H9 (cell line): ENCODE data around the gene SLX4IP. TPM values are rescaled to one million over a fixed set of nuclear protein-coding genes. Genes with fewer than 3 reads are reported as not detected.

Experiments used
- DNase-seq: peaks from one replicate; pipeline ENCODE4 v3.0.0-alpha.2; 2017
- H2AFZ ChIP-seq: one replicate; pipeline ENCODE4 v1.6.1; 2013; ENCODE audit warnings: mild to moderate bottlenecking, low read length, control low read depth, moderate library complexity
- H2AK5ac ChIP-seq: 2 replicates; pipeline ENCODE4 v1.6.1; 2013; ENCODE audit warnings: low read length, control low read depth, mixed read lengths; ENCODE audit not compliant: insufficient read length
- H2BK120ac ChIP-seq: one replicate; pipeline ENCODE4 v1.6.1; 2013; ENCODE audit warnings: low read depth, mild to moderate bottlenecking, low read length, control low read depth, inconsistent platforms; ENCODE audit not compliant: poor library complexity, severe bottlenecking
- H2BK12ac ChIP-seq: 2 replicates; pipeline ENCODE4 v1.6.1; 2013; ENCODE audit warnings: low read length, control low read depth, mixed read lengths, low read depth; ENCODE audit not compliant: insufficient read length
- H2BK15ac ChIP-seq: 2 replicates; pipeline ENCODE4 v1.6.1; 2013; ENCODE audit warnings: low read depth, low read length, control low read depth
- H2BK20ac ChIP-seq: one replicate; pipeline ENCODE4 v1.6.1; 2013; ENCODE audit warnings: low read depth, mild to moderate bottlenecking, low read length, control low read depth, inconsistent platforms; ENCODE audit not compliant: poor library complexity, severe bottlenecking
- H2BK5ac ChIP-seq: 2 replicates; pipeline ENCODE4 v1.6.1; 2013; ENCODE audit warnings: low read length, control low read depth, mixed read lengths; ENCODE audit not compliant: insufficient read length
- H3K14ac ChIP-seq: 2 replicates; pipeline ENCODE4 v1.6.1; 2013; ENCODE audit warnings: low read length, control low read depth; ENCODE audit not compliant: insufficient read depth
- H3K18ac ChIP-seq: 2 replicates; pipeline ENCODE4 v1.6.1; 2013; ENCODE audit warnings: low read depth, mild to moderate bottlenecking, mixed read lengths, low read length, control low read depth; ENCODE audit not compliant: insufficient read length
- H3K23ac ChIP-seq: 2 replicates; pipeline ENCODE4 v1.6.1; 2013; ENCODE audit warnings: low read length, control low read depth, mixed read lengths, low read depth; ENCODE audit not compliant: insufficient read length
- H3K23me2 ChIP-seq: 2 replicates; pipeline ENCODE4 v1.6.1; 2013; ENCODE audit warnings: low read depth, mild to moderate bottlenecking, mixed read lengths, low read length, control low read depth; ENCODE audit not compliant: insufficient read length, poor library complexity, severe bottlenecking
- H3K27ac ChIP-seq: 2 replicates; pipeline ENCODE4 v1.5.1; 2013; ENCODE audit warnings: low read length, control low read depth, mixed read lengths, low read depth; ENCODE audit not compliant: insufficient read length
- H3K27me3 ChIP-seq: 2 replicates; pipeline ENCODE4 v1.6.1; 2013; ENCODE audit warnings: low read length, control low read depth, inconsistent platforms; ENCODE audit not compliant: insufficient read depth
- H3K4ac ChIP-seq: 2 replicates; pipeline ENCODE4 v1.6.1; 2013; ENCODE audit warnings: low read depth, mild to moderate bottlenecking, control low read depth, inconsistent platforms, low read length, moderate library complexity
- H3K4me1 ChIP-seq: 2 replicates; pipeline ENCODE4 v1.6.1; 2013; ENCODE audit warnings: low read length, control low read depth, inconsistent platforms; ENCODE audit not compliant: insufficient read depth
- H3K4me2 ChIP-seq: 2 replicates; pipeline ENCODE4 v1.6.1; 2013; ENCODE audit warnings: low read length, control low read depth, mixed read lengths; ENCODE audit not compliant: insufficient read length, insufficient read depth
- H3K56ac ChIP-seq: 2 replicates; pipeline ENCODE4 v1.6.1; 2013; ENCODE audit warnings: low read depth, mild to moderate bottlenecking, mixed read lengths, low read length, control low read depth; ENCODE audit not compliant: insufficient read length
- H3K79me1 ChIP-seq: 2 replicates; pipeline ENCODE4 v1.6.1; 2013; ENCODE audit warnings: low read depth, mild to moderate bottlenecking, moderate library complexity, low read length, control low read depth, inconsistent platforms; ENCODE audit not compliant: insufficient read depth, poor library complexity, severe bottlenecking
- H3K79me2 ChIP-seq: 2 replicates; pipeline ENCODE4 v1.6.1; 2013; ENCODE audit warnings: low read length, control low read depth, inconsistent platforms; ENCODE audit not compliant: insufficient read depth
- H3K9ac ChIP-seq: 2 replicates; pipeline ENCODE4 v1.6.1; 2013; ENCODE audit warnings: low read length, control low read depth, mixed read lengths; ENCODE audit not compliant: insufficient read length; ENCODE audit errors: extremely low read depth
- H3K9me3 ChIP-seq: one replicate; pipeline ENCODE4 v1.6.1; 2013; ENCODE audit warnings: low read depth, low read length, inconsistent platforms; ENCODE audit not compliant: control insufficient read depth
- H3T11ph ChIP-seq: one replicate; pipeline ENCODE4 v1.6.1; 2013; ENCODE audit warnings: mild to moderate bottlenecking, low read length, control low read depth, inconsistent platforms
- H4K20me1 ChIP-seq: one replicate; pipeline ENCODE4 v1.6.1; 2013; ENCODE audit not compliant: control insufficient read depth, insufficient read length, insufficient read depth
- H4K5ac ChIP-seq: 2 replicates; pipeline ENCODE4 v1.6.1; 2013; ENCODE audit warnings: low read depth, mild to moderate bottlenecking, mixed read lengths, low read length, control low read depth; ENCODE audit not compliant: insufficient read length
- H4K8ac ChIP-seq: replicated peaks from 2 replicates; pipeline ENCODE4 v1.6.1; 2013; ENCODE audit warnings: low read length, control low read depth, mixed read lengths, low read depth; ENCODE audit not compliant: insufficient read length
- H4K91ac ChIP-seq: 2 replicates; pipeline ENCODE4 v1.6.1; 2013; ENCODE audit warnings: low read depth, mild to moderate bottlenecking, moderate library complexity, mixed read lengths, low read length, control low read depth; ENCODE audit not compliant: insufficient read length
- H3K27ac Mint-ChIP-seq, 3 experiments: 2 replicates in 2 of 3; 3 replicates in 1 of 3; pipeline ENCODE4 v1.8.0; 2020 to 2021; ENCODE audit warnings: mixed read lengths in 3 of 3, mild to moderate bottlenecking in 1 of 3, moderate library complexity in 1 of 3
- H3K27me3 Mint-ChIP-seq: 2 replicates; pipeline ENCODE4 v1.8.0; 2021; ENCODE audit warnings: low read depth, mild to moderate bottlenecking, moderate library complexity, mixed read lengths
- H3K36me3 Mint-ChIP-seq, 3 experiments: 2 replicates in 2 of 3; 3 replicates in 1 of 3; pipeline ENCODE4 v1.8.0; 2020 to 2021; ENCODE audit warnings: low read depth in 3 of 3, mixed read lengths in 3 of 3; ENCODE audit not compliant: insufficient read depth in 1 of 3
- H3K4me1 Mint-ChIP-seq, 2 experiments: 2 replicates each; pipeline ENCODE4 v1.8.0; 2020; ENCODE audit warnings: mixed read lengths in 2 of 2
- H3K4me3 Mint-ChIP-seq, 2 experiments: 2 replicates in 1 of 2; 3 replicates in 1 of 2; pipeline ENCODE4 v1.8.0; 2020 to 2021; ENCODE audit warnings: mild to moderate bottlenecking in 2 of 2, mixed read lengths in 2 of 2, moderate library complexity in 1 of 2
- H3K9me3 Mint-ChIP-seq, 2 experiments: 2 replicates in 1 of 2; 3 replicates in 1 of 2; pipeline ENCODE4 v1.8.0; 2020; ENCODE audit warnings: mild to moderate bottlenecking in 2 of 2, mixed read lengths in 2 of 2, moderate library complexity in 1 of 2
- WGBS: extraction: QIAGEN DNeasy Blood & Tissue Kit; methylation state at CpG from one replicate; pipeline ENCODE4 v1.1.7; 2013; ENCODE audit warnings: missing lambda C conversion rate, low lambda C conversion rate, mixed read lengths; ENCODE audit not compliant: insufficient read length; ENCODE audit errors: extremely low coverage; 5-methylcytosine and 5-hydroxymethylcytosine counted together
- total RNA-seq: library from RNA; stranded (reverse); gene quantifications from 2 replicates; pipeline ENCODE4 v1.2.1, GENCODE V29; 2021
- TF ChIP-seq, protein P1 (sequence below): fragments of 200-600 bp; sonication (generic); conservative IDR thresholded peaks from 3 replicates; pipeline ENCODE4 v1.8.0; 2021; ENCODE audit warnings: antibody characterized with exemption, mild to moderate bottlenecking

SLX4IP gene
- total RNA-seq, 1 experiment from 2014 or later = 7.9 TPM

DNA sequence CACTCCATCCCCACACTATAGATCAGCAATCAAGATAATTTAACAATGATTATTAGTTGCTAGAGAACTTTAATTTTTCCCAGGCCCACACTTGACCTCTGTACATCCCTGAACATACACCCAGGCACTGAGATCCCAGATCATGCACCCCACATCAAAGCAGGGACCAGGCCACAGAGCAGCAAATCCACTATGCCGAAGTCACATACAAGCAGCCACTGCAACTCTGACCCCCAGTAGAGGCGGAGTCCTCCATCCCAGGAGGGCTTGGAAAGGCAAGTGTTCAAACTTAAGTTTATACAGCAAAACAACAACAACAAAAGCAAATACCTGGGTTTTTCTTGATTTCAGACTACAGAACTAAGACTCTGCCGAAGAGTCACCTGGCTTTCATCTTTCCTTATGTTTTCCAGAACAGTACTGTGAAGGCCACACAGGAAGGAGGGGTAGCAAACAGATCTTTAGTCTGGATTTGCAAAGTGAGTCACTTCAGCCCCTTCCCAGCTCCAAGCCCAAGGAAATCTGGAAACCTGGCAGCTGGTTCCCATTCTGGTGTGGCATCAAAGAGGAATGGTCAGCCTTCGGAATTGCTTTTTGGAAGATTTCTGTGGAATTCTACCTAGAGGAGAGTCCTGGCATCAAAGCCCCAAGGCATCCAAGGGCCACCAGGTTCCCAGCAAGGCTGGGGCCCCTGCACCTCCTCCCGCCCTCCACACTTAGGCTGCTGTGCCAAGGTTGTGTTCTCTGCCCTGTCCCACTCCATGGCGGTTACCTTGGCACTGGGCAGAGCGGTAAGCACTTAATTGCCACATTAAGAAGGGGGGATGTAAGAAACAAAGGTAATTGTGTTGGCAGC is 231.3 kb downstream of the SLX4IP start:
- Histone ChIP-seq H3K23me2 (peaks cover 2% of the 10 kb centered on the region), H2BK12ac (no peak overlapping the region), H2AK5ac (no peak overlapping the region), H3K4me2 (no peak overlapping the region), H2BK15ac (no peak overlapping the region), H4K91ac (no peak overlapping the region), H2BK120ac (no peak overlapping the region), H4K8ac (no peak overlapping the region), H3K18ac (no peak overlapping the region), H4K5ac (no peak overlapping the region), H3K9ac (no peak overlapping the region), H2BK20ac (no peak overlapping the region), H3K4ac (no peak overlapping the region), H3K27ac (no peak overlapping the region), H3K79me1 (peaks cover 3% of the 10 kb centered on the region), H3K4me1 (peaks cover 32% of the 10 kb centered on the region), H3K9me3 (no peaks in the 10 kb centered on the region), H3K56ac (no peak overlapping the region), H2BK5ac (no peak overlapping the region), H3K23ac (no peak overlapping the region), H3K79me2 (peaks cover 12% of the 10 kb centered on the region; the same call in 1 of the 2 replicates), H3K14ac (0 out of 2 replicates have a peak overlapping the region, but pooled peaks have one; percentile 19), H3T11ph (no peak overlapping the region), H2AFZ (no peak overlapping the region), H4K20me1 (no peaks in the 10 kb centered on the region), H3K27me3 (no peaks in the 10 kb centered on the region)
- peak; percentile 25 for DNase-seq
- Mint-ChIP-seq H3K36me3 (peaks cover 30 to 69% (median 34%) of the 10 kb centered on the region in 3 experiments), H3K4me1 (peaks cover 87 to 91% of the 10 kb centered on the region in 2 experiments), H3K9me3 (no peaks in the 10 kb centered on the region; a peak in 1 of 5 replicates), H3K27me3 (no peaks in the 10 kb centered on the region; the same call in 1 of the 2 replicates), H3K27ac (peak overlapping the region; percentile 42 to 95 (median 94); a peak in 6 of 7 replicates), H3K4me3 (peak overlapping the region; percentile 2 to 40; a peak in 2 of 5 replicates)
- no CpG with 5 or more reads among the region's 7 CpGs for WGBS
- TF ChIP-seq, protein P1, sequence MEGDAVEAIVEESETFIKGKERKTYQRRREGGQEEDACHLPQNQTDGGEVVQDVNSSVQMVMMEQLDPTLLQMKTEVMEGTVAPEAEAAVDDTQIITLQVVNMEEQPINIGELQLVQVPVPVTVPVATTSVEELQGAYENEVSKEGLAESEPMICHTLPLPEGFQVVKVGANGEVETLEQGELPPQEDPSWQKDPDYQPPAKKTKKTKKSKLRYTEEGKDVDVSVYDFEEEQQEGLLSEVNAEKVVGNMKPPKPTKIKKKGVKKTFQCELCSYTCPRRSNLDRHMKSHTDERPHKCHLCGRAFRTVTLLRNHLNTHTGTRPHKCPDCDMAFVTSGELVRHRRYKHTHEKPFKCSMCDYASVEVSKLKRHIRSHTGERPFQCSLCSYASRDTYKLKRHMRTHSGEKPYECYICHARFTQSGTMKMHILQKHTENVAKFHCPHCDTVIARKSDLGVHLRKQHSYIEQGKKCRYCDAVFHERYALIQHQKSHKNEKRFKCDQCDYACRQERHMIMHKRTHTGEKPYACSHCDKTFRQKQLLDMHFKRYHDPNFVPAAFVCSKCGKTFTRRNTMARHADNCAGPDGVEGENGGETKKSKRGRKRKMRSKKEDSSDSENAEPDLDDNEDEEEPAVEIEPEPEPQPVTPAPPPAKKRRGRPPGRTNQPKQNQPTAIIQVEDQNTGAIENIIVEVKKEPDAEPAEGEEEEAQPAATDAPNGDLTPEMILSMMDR = no peak
